Fibroblast of villous mesenchyme (primary cell): ENCODE data around the gene PDE5A. TPM values are rescaled to one million over a fixed set of nuclear protein-coding genes. Genes with fewer than 3 reads are reported as not detected.

Source experiments
- DNase-seq: peaks from one replicate; pipeline ENCODE4 v3.0.0-alpha.2; 2010; ENCODE audit warnings: low read depth
- H3K4me3 ChIP-seq: 2 replicates; pipeline ENCODE4 v1.5.1; 2011; ENCODE audit warnings: low read depth, mild to moderate bottlenecking, low read length
- total RNA-seq: library from RNA; depleted of rRNA; stranded (reverse); fragments of >200 nt; gene quantifications from 2 replicates; pipeline ENCODE4 v1.2.3, GENCODE V29; 2012
- TF ChIP-seq, protein P1 (sequence below): IDR thresholded peaks from 2 replicates; pipeline ENCODE4 v1.5.1; 2012; ENCODE audit warnings: low read depth, mild to moderate bottlenecking, low read length; ENCODE audit not compliant: insufficient read depth

The PDE5A gene
- total RNA-seq, 1 donor, result 162 TPM

DNA sequence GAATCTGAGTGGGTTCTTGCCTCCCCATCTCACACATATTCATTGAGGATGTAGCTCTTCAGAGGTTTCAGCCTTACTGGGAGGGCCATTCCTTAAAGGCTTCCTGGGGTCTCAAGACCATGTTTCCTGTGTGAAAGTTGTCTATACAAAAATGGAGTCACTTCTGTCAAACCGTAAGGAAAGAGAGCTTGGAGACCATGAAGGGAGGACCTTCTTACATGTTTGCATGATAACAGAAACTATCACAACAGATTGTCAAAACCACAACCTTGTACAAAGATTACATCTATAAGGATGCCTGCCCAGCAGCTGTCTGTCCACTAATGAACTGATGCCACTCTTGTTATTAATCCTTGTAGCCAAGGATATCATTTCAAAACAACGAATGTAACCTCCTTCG lies 139.3 kb downstream of the PDE5A start:
- H3K4me3 ChIP-seq, result no peak overlapping the region
- TF ChIP-seq, protein P1, sequence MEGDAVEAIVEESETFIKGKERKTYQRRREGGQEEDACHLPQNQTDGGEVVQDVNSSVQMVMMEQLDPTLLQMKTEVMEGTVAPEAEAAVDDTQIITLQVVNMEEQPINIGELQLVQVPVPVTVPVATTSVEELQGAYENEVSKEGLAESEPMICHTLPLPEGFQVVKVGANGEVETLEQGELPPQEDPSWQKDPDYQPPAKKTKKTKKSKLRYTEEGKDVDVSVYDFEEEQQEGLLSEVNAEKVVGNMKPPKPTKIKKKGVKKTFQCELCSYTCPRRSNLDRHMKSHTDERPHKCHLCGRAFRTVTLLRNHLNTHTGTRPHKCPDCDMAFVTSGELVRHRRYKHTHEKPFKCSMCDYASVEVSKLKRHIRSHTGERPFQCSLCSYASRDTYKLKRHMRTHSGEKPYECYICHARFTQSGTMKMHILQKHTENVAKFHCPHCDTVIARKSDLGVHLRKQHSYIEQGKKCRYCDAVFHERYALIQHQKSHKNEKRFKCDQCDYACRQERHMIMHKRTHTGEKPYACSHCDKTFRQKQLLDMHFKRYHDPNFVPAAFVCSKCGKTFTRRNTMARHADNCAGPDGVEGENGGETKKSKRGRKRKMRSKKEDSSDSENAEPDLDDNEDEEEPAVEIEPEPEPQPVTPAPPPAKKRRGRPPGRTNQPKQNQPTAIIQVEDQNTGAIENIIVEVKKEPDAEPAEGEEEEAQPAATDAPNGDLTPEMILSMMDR, result no peak
- no peak for DNase-seq

GRCh38 chr4:119480331-119480730 lies 148.3 kb downstream of the PDE5A start:
- no peak for DNase-seq
- H3K4me3 ChIP-seq, result no peak overlapping the region
- TF ChIP-seq, protein P1, result no peak

DNA sequence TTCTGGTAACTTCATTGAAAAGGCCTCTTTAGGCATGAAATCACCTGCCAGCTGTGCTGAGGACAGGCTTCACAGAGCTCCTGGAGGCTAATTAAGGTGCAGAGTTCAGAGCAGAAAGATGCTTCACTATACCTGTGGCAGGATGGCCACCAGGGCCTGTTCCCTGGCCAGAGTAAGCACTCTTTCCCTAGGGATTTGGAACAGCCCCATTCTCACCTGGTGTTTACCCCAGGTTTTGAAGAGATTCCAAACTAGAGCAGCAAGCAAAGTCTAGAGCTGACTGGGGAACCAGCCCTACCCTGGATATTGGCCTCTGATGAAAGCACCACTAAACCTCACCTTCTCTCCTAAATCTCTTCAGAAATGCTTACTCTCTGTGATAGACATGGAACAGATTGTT lies 148.8 kb downstream of the PDE5A start:
- TF ChIP-seq, protein P1, result no peak
- no peak for DNase-seq
- H3K4me3 ChIP-seq, result no peak overlapping the region

GRCh38 chr4:119479180-119479808 lies 149.3 kb downstream of the PDE5A start:
- H3K4me3 ChIP-seq, result no peak overlapping the region
- DNase-seq, result no peak
- TF ChIP-seq, protein P1, result no peak

DNA sequence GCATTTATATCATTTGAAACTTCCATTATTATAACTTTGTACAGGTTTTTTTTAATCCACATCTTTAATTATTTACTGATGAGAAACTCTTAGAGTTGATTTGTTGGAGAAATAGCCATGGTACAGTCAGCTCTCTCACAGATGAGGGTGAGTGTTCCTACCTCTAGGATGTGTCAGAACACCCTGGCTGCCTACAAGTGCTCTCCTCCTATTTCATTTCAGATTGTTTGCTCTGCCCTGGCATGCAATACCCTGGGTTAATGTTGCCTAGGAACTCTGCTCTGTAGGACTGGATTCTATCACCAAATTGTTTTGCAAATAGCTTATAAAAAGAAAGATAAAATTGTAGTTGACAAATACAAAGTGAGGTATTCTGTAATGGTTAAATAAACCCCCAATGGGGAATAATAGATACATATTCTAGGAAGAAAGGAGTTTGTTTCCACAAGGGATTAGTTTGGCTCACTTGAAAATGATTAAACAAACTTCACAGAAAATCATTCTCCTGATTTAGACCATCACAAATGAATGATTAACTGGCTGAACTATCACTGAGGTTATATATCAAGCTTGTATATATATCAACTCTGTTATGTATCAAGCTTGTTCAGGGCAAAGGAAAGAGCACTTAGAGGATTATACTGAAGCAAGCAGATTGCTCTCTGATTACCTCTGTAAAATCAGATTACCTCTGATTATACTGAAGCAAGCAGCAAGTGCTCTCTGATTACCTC lies 150.0 kb downstream of the PDE5A start:
- TF ChIP-seq, protein P1, result no peak
- H3K4me3 ChIP-seq, result no peak overlapping the region
- DNase-seq, result no peak

DNA sequence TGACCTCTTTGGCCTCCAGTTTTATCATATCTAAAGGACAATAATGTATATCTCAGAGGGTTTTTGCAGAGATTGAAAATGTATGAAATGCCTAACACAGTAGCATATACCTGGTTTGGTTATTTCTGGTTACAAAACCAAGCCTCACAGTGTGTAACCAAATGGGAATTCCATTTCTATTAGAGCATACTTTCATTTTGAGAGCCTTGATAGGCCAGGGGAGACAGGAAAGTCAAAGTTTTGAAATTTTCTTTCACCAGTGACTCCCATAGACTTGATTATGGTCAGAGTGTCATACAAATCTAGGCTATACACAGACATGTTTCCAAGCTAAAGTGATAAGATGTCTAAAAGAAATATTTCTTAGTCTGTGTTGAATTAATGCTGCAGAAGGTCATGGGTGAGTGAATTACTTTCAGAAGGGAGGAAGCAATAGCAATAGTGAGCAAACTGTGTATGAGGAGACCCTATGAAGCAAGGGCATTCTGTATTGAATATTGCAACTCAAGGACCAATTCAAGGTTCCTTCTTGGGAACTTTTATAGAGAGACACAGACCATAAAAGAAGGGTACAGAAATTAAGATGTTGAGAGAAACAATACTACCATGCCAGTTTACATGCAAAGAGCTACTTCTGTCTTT lies 151.1 kb downstream of the PDE5A start:
- no peak for DNase-seq
- H3K4me3 ChIP-seq, result no peak overlapping the region
- TF ChIP-seq, protein P1, result no peak
